Raji (cell line): ENCODE results near the gene CFAP65.

Experiments
- POLR2A ChIP-seq: IDR thresholded peaks from 2 replicates; pipeline ENCODE4 v1.6.1; 2011; ENCODE audit warnings: low read depth, low read length, control low read depth; ENCODE audit not compliant: insufficient read depth

CFAP65 gene

DNA sequence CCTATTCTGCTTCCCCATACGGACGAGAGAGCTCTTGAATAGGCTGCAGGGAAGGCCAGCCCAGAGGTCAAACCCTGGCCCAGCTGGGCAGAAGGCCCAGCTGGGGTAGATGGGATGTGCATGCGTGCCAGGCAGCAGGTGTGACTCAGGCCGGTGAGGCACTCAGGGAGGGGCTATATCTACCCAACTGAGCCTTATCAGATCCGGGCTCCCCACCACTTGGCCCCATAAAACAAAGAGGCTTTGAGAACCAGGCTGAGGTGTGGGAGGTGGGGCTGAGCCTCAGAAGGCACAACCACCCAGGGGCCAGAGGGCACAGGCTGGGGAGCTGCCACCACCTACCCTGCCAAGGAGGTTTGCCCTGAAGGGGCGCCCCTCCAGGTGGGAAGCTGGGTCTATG lies 8.0 kb upstream of the CFAP65 start:
- no peak for TF ChIP-seq POLR2A

DNA sequence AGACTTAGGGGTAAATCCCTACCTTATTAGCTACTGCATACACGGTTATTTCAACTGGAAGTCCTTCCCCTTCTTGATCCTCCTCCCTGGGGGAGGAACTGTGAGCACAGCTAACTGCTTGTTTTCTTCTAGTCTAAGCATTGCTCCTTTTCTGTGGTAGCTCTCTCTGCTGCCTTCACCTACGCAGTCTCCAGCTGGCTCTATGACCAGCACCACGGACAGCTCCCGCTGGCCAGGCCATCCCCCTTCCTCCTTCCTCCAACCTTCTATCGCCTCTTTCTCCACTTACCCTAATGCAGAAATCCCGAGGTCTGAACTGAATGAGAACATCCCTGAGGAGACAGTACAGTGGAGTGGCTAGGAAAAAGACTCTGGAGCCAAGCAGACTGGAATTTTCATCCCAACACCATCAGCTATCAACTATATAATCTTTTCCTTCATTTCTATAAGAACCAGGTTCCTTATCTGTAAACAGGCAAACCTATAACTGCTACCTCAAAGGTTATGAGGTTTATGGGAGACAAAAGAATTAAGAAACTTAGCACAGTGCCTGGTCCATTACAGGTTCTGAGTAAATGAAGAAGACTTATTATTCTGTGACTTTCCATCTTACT lies 4.7 kb upstream of the CFAP65 start:
- no peak for TF ChIP-seq POLR2A

DNA sequence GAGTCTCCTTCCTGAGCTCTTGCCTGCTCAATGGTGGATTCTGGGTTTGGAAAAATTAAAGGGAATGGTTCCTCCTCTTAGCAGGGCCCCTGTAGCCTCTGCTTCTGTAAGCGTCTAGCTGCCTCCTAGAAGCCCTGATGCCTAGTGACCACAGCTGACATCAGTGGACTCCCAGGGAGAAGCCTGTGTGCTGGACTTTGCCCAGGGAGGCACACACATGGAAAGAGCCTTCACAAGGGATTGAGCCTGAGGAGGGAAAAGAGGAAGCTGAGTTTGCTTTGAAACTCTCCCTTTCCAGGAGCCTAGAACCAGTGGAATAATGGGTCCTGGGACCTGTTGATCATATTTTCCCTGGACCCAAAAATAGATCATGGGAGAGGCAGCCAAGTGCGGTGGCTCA lies 1.4 kb upstream of the CFAP65 start:
- no peak for TF ChIP-seq POLR2A

- TF ChIP-seq POLR2A = no peak
These were observed 841 bp upstream of the CFAP65 start for GRCh38 chr2:219042157-219042556.

GRCh38 chr2:219038600-219038999 lies 2.7 kb downstream of the CFAP65 start:
- TF ChIP-seq POLR2A = no peak

DNA sequence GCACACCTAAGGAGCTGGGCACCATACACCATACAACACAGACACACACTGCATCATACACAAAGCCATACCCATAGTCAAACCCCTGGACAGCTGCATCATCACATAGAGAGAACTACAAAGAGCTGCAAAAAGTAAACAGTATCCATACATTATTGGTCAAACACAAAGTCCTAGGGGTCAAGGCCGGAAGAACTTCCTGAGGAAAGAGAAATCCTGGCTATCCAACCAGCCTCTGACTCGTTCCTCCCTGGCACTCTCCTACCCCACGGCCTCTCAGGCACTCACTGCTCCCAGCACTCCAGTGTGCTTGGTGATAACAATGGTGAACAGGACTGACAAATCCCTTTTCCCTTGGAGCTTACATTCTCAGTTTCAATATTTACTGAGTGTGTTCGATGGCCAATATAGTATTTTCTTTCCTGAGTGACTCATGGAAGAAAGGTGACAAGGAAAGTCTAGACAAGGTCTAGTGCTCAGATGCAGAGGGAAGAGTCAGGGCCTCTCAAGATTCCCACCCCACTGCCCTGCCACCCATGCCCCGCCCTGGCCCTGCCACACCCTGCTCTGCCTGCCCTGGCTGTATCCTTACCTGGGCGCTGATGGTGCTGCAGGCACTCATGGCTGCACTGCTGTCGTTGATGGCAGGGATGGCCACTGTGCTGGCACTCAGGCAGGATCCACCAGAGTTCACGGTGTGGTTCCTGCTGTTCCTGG lies 3.4 kb downstream of the CFAP65 start:
- TF ChIP-seq POLR2A = no peak

- no peak for TF ChIP-seq POLR2A
These were observed 5.4 kb downstream of the CFAP65 start for GRCh38 chr2:219035942-219036341.

DNA sequence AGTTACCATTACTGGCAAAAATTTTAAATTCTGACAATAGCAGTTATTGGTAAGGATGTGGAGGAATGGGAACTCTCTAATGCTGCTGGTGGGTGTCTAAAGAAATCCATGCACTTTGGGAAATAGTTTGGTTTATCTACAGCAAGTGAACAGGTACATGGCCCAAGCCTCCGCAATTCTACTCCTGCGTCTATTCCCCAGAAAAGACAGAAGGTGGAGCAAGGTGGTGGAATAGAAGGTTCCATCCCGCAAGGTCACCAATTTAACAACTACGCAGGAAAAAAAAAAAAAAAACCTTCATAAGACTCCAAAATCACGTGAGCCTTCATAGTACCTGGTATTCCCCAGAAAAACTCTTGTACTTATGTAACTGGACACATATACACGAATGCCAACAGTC lies 6.5 kb downstream of the CFAP65 start:
- no peak for TF ChIP-seq POLR2A

- TF ChIP-seq POLR2A = no peak
These were observed 9.1 kb downstream of the CFAP65 start for GRCh38 chr2:219032051-219032745.

DNA sequence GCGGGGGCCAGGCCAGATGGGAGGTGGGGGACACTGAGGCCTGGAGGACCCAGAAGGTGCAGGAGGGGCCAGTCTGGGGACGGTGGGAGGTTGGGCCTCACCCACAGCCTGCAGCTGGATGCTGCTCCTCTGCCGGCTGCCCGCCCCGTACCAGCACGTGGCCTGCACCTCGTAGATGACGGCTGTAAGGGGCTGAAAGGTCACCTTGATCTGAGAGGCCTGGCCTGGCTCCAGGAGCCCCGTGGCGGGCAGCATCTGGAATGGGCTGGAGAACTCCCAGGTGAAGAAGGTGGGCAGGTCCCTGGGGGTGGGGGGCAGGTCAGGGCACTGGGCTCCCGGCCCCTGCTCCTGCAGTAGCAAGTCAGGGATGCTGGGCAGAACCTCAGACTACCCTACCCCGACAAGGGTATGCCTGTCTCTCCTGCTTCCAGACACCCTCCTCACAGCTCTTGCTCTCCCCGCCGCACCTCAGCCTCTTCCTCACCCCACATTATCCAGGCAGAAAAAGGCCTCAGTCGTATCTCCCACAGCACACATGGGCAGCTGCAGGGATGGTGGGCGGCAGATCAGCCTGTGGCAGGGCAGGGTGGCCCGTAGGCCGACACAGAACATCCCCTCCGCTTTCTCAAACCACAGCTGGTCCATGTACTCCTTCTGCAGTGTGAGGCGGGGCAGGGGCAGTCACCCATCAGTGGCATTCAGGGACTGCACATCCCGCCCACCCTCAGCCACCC lies 10.1 kb downstream of the CFAP65 start:
- TF ChIP-seq POLR2A = no peak

DNA sequence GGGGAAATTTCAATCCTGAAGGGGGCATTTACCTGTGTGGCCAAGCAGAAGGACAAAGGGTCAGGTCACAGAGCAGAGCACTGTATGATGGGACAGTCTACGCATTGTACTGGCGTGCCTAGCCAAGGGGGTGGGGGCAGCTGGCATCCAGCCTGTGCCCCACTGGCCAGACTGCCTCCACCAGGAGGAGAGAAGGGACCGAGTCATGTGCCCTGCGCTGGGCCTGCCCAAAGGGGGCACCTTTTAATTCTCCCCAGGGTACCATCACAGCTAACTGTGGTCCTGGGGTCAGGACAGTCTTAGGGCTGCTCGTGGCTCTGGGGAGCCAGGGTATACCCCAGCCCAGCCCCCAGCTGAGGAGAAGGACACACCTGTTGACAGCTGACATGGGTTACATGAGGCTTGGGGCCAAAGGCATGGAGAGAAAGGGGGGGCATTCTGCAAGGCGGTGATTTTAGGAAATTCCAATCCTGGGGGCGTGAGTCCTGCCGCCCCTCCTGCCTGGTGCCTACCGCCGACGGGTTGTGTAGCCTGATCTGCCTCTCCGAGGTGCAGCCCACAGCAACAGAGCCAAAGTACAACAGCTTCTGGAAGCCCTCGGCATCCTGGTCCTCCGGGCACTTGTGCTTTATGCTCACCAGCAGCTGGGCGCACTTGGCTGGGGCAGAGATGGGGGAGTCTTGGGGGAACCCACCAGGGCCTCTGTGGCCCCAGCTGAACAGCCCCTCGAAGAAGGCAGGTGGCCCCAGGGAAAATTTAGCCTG lies 11.0 kb downstream of the CFAP65 start:
- no peak for TF ChIP-seq POLR2A

- TF ChIP-seq POLR2A = no peak
These were observed 11.5 kb downstream of the CFAP65 start for GRCh38 chr2:219029829-219030165.

- no peak for TF ChIP-seq POLR2A
These were observed 12.1 kb downstream of the CFAP65 start for GRCh38 chr2:219028996-219029828.

DNA sequence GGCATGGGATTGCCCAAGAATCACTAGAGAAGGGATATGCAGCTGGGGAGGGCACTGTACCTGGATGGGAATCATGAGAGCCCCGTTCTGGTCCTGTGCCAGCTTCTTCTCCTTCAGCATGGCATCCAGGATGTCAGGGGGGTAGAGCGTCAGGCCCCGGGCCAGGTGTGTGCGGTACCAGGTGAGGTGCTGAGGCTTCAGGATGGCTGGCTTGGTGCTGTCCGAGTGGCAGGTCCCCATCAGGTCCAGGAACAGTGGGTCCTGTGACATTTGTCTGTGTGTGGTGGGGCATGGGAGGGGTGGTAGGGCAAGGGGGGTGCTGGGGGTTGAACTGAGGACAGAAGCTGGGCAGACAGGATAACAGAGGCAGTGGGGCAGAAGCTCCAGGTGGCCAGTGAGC lies 13.2 kb downstream of the CFAP65 start:
- no peak for TF ChIP-seq POLR2A

GRCh38 chr2:219027511-219028055 lies 13.7 kb downstream of the CFAP65 start:
- no peak for TF ChIP-seq POLR2A
